ENCODE data around the gene HTRA2. TPM values are rescaled to one million over a fixed set of nuclear protein-coding genes. Genes with fewer than 3 reads are reported as not detected.
A peak's percentile ranks its signal among the peaks of the same experiment; 100 is the strongest.

The HTRA2 gene
- total RNA-seq, 1 donor from 2014 or later = 25.7 TPM

DNA sequence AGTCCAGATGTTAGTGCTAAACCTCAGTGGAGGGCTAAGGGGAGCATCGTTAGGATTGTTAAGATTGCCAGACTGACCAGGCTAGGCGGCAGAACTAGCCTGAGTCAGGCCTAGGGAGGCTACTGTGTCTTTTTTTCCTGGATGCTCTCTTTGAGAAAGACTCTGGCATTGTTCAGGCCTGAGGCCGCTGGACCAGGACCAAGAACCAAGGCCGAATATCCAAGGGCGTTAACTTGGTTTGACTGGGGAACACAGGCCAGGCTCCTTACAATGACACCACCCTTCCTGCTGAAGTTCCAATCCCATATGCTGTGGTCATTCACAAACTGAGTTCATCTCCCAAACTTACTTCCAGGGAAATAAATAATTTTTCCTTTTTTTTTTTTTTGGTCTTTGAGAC lies 10.6 kb downstream of the HTRA2 start:
- H3K9me3 Mint-ChIP-seq = no peaks in the 10 kb centered on the region
- H3K27me3 Mint-ChIP-seq (ENCODE audit: low read depth) = no peaks in the 10 kb centered on the region
- no peak for DNase-seq (ENCODE audit: low spot score in 2 of 2, unreplicated experiment in 2 of 2)
- peaks cover 3% of the 10 kb centered on the region for H3K36me3 Mint-ChIP-seq
- TF ChIP-seq, protein P1, sequence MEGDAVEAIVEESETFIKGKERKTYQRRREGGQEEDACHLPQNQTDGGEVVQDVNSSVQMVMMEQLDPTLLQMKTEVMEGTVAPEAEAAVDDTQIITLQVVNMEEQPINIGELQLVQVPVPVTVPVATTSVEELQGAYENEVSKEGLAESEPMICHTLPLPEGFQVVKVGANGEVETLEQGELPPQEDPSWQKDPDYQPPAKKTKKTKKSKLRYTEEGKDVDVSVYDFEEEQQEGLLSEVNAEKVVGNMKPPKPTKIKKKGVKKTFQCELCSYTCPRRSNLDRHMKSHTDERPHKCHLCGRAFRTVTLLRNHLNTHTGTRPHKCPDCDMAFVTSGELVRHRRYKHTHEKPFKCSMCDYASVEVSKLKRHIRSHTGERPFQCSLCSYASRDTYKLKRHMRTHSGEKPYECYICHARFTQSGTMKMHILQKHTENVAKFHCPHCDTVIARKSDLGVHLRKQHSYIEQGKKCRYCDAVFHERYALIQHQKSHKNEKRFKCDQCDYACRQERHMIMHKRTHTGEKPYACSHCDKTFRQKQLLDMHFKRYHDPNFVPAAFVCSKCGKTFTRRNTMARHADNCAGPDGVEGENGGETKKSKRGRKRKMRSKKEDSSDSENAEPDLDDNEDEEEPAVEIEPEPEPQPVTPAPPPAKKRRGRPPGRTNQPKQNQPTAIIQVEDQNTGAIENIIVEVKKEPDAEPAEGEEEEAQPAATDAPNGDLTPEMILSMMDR (IDR thresholded peaks at IDR 0.05; ENCODE audit: unreplicated experiment) = no peak
- H3K4me3 Mint-ChIP-seq = no peak overlapping the region
- no peaks in the 10 kb centered on the region for H3K4me1 Mint-ChIP-seq
- no peak overlapping the region for H3K27ac Mint-ChIP-seq

DNA sequence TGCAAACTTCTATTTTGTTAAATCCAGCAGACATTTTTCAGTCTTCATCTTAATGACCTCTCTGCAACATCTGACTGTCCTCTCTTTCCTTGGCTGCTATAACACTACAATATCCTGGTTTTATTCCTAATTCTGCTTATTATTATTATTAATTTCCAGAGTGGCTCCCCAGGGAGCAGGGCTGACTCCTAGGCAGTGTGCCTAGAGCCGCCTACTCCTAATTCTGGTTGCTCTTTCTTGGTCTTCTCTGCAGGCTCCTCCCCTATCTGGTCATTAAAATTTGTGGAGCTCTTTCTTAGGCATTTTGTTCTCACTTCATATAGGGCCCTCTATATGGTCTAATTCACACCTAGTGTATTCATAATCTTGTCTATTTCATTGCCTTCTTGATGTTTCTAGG lies 13.2 kb downstream of the HTRA2 start:
- Mint-ChIP-seq H3K4me3 (no peak overlapping the region), H3K9me3 (no peaks in the 10 kb centered on the region), H3K27ac (no peak overlapping the region), H3K4me1 (peaks cover under 1% of the 10 kb centered on the region), H3K27me3 (ENCODE audit: low read depth) (peaks cover 4% of the 10 kb centered on the region), H3K36me3 (peaks cover 3% of the 10 kb centered on the region)
- DNase-seq (ENCODE audit: low spot score in 2 of 2, unreplicated experiment in 2 of 2) = no peak
- TF ChIP-seq, protein P1 (IDR thresholded peaks at IDR 0.05; ENCODE audit: unreplicated experiment) = no peak

DNA sequence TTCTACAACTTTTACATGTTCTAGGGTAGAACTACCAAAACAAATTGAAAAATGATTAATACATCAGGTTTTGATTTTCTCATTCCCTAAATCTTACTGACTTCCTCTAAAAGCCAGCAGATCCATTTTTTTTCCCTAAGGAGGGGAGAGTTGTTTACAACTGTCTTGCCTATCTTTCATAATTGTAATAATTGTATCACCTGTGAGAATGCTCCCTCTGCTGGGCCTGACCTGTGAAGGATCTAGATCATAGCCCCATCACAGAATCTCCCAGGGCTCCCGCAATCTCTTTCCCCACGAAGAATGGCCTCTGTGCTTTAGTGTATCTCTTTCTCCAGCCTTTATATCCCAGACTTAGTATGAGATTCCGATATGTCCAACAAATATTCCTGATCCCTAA lies 14.9 kb downstream of the HTRA2 start:
- peaks cover 10% of the 10 kb centered on the region for H3K4me1 Mint-ChIP-seq
- H3K27me3 Mint-ChIP-seq (ENCODE audit: low read depth) = peaks cover 5% of the 10 kb centered on the region
- H3K4me3 Mint-ChIP-seq = no peak overlapping the region
- no peak overlapping the region for H3K27ac Mint-ChIP-seq
- H3K36me3 Mint-ChIP-seq = peaks cover 3% of the 10 kb centered on the region
- DNase-seq (ENCODE audit: low spot score in 2 of 2, unreplicated experiment in 2 of 2) = no peak
- TF ChIP-seq, protein P1 (IDR thresholded peaks at IDR 0.05; ENCODE audit: unreplicated experiment) = no peak
- no peaks in the 10 kb centered on the region for H3K9me3 Mint-ChIP-seq

DNA sequence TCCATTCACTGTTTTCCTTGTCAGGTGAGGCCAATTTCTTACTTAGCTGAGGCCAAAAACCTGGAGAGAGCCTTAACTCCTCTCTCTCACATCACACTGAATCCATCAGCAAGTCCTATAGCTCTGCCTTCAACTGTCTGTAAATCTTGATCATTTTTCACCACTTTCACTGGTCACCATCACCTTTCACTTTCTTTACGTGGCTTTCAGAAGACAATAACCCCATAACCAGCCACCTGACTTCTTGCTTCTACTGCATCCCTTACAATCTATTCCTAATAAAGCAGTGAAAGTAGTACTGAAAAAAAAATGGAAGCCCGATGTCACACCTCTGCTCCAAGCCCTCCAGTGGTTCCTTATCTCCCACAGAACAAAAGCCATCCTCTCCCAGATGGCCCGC lies 16.3 kb downstream of the HTRA2 start:
- Mint-ChIP-seq H3K27me3 (ENCODE audit: low read depth) (peaks cover 6% of the 10 kb centered on the region), H3K4me3 (no peak overlapping the region), H3K36me3 (peaks cover 3% of the 10 kb centered on the region), H3K27ac (no peak overlapping the region), H3K9me3 (no peaks in the 10 kb centered on the region), H3K4me1 (peaks cover 17% of the 10 kb centered on the region)
- TF ChIP-seq, protein P1 (IDR thresholded peaks at IDR 0.05; ENCODE audit: unreplicated experiment) = no peak
- DNase-seq (ENCODE audit: low spot score in 2 of 2, unreplicated experiment in 2 of 2) = no peak

DNA sequence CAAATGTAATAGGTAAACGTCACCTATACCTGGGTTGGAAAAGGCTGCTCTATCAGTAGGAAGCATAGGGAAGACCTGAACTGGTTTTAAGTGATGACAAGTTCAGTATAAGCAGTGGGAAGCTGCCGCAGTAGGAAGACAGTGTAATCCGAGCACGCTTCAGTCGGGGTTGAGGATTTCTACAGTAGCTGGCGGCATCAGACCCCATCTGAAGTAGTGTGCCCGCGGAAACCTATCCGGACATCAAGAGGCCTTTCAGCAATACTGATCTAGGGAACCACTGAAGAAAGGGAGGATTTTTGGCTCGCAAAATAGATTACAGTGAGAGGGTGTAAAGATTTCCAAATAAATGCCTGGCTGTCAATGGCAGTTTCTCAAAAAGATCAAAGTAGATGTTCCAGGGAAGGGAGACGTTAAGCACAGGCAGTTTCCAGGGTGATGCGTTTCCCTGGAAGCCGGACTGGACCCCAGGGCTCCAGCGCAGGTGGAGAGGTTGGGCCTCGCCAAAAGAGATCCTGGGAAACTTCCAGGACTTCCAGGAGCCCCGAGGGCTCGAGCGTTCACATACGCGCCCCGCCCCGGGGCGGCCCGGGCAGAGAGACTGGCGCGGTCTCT lies 18.7 kb downstream of the HTRA2 start:
- no peaks in the 10 kb centered on the region for H3K36me3 Mint-ChIP-seq
- no peaks in the 10 kb centered on the region for H3K9me3 Mint-ChIP-seq
- H3K4me1 Mint-ChIP-seq = peaks cover 24% of the 10 kb centered on the region
- no peak for DNase-seq (ENCODE audit: low spot score in 2 of 2, unreplicated experiment in 2 of 2)
- peak overlapping the region; percentile 76 for H3K4me3 Mint-ChIP-seq
- TF ChIP-seq, protein P1 (IDR thresholded peaks at IDR 0.05; ENCODE audit: unreplicated experiment) = no peak
- peak overlapping the region; percentile 77 for H3K27ac Mint-ChIP-seq
- H3K27me3 Mint-ChIP-seq (ENCODE audit: low read depth) = peaks cover 8% of the 10 kb centered on the region
